Adipocyte (in vitro differentiated cells): ENCODE measurements around the gene ERGIC3.
A peak's percentile ranks its signal among the peaks of the same experiment; 100 is the strongest.
"Not testable (repeated sequence)": the region's sequence is repeated elsewhere in the genome, so short reads cannot be mapped to it uniquely, and the experiment has no call there.

ENCODE experiments used
- DNase-seq: peaks from one replicate; pipeline ENCODE4 v3.0.0-alpha.2; 2015; ENCODE audit warnings: low read depth
- H3K27me3 ChIP-seq: replicated peaks from 2 replicates; pipeline ENCODE4 v1.7.0; 2013; ENCODE audit warnings: mild to moderate bottlenecking, low read length, moderate library complexity; ENCODE audit not compliant: control insufficient read depth, insufficient read depth
- H3K36me3 ChIP-seq: 2 replicates; pipeline ENCODE4 v1.7.0; 2013; ENCODE audit warnings: low read length, mild to moderate bottlenecking, moderate library complexity; ENCODE audit not compliant: control insufficient read depth, insufficient read depth, severe bottlenecking
- H3K4me1 ChIP-seq: 2 replicates; pipeline ENCODE4 v1.7.0; 2013; ENCODE audit warnings: mild to moderate bottlenecking, low read length, moderate library complexity; ENCODE audit not compliant: control insufficient read depth, insufficient read depth
- H3K4me3 ChIP-seq: 2 replicates; pipeline ENCODE4 v1.7.0; 2013; ENCODE audit warnings: mild to moderate bottlenecking, low read length, moderate library complexity
- H3K9ac ChIP-seq: 2 replicates; pipeline ENCODE4 v1.7.0; 2013; ENCODE audit warnings: mild to moderate bottlenecking, low read length, moderate library complexity
- H3K9me3 ChIP-seq: 2 replicates; pipeline ENCODE4 v1.7.0; 2013; ENCODE audit warnings: mild to moderate bottlenecking, low read length, moderate library complexity; ENCODE audit not compliant: control insufficient read depth

ERGIC3 gene

DNA sequence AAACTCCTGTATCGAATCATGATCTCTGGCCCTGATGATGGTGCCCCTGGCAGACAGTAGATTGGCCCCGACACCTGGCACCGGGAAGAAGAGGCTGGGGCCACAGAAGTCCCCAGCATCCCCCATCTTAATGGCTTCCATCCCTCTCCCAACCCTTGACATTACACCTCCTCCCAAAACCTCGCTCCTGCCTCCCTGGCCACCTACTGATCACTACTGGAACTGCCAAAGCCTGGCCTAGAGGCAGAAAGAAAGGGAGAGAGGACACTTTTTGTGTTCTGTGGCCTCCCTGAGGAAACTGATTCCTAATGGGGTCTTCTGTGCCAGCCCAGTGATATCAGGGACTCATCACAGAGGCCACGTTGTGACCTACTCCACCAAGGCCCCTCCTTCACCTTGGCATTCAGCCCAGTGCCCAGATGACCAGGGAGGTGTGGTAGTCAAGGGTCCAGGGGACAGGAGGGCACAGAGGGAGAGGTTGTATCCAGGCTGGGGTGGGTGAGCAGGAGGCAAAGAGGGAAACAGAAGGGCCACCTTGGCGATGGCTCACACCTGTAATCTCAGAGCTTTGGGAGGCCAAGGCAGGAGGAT is 18.5 kb upstream of the ERGIC3 start:
- H3K4me1 ChIP-seq = no peaks in the 10 kb centered on the region
- H3K4me3 ChIP-seq = no peak overlapping the region
- H3K9me3 ChIP-seq = no peaks in the 10 kb centered on the region
- H3K9ac ChIP-seq = no peak overlapping the region
- no peaks in the 10 kb centered on the region for H3K36me3 ChIP-seq
- H3K27me3 ChIP-seq = no peaks in the 10 kb centered on the region
- peak; percentile 34 for DNase-seq

DNA sequence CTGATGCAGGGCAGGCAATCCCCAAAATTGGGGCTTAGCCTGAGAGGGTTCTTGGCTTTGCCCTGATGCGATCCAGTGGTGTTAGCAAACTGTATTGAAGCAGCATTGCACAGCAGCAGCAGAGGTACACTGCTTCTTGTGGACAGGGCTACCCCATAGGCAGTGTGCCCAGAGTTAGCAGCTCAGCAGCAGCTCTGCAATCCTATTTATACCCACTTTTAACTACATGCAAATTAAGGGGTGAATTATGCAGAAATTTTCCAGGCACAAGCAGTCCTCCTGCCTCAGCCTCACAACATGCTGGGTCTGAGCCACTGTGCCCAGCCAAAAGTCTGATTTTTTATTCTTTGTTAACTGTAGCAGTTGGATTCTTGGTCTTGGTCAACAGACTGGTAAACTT is 16.2 kb upstream of the ERGIC3 start:
- DNase-seq = no peak
- Histone ChIP-seq H3K36me3 (no peaks in the 10 kb centered on the region), H3K9ac (no peak overlapping the region), H3K27me3 (no peaks in the 10 kb centered on the region), H3K4me1 (no peaks in the 10 kb centered on the region), H3K4me3 (no peak overlapping the region), H3K9me3 (no peaks in the 10 kb centered on the region)

DNA sequence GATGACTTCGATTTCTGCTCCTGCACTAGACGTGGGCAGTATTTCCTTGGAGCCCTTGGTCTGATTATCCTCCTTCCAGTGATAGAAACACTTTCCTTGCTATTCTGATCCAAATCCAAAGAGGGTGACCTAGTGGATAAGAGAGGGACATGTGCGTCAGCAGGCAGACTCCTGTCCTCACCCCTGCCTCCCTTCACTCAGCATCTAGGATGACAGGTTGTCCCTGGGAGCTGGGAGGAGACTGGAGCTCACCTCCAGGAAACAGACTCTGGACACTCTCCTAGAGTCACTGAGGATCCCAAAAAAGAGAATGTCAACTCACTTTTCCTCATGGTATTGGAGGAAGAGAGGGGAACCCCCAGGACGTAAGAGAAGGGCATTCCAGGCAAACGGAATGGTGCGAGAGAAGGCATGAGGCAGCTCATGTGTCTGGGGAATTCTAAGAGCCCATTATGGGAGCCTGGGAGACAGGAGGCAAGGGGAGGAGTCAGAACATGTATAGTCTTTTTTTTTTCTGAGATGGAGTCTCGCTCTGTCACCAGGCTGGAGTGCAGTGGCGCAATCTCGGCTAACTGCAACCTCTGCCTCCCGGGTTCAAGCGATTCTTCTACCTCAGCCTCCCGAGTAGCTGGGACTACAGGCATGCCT is 14.6 kb upstream of the ERGIC3 start:
- no peaks in the 10 kb centered on the region for H3K27me3 ChIP-seq
- no peak overlapping the region for H3K4me3 ChIP-seq
- H3K9me3 ChIP-seq = no peaks in the 10 kb centered on the region
- H3K9ac ChIP-seq = no peak overlapping the region
- DNase-seq = no peak
- H3K4me1 ChIP-seq = no peaks in the 10 kb centered on the region
- no peaks in the 10 kb centered on the region for H3K36me3 ChIP-seq

DNA sequence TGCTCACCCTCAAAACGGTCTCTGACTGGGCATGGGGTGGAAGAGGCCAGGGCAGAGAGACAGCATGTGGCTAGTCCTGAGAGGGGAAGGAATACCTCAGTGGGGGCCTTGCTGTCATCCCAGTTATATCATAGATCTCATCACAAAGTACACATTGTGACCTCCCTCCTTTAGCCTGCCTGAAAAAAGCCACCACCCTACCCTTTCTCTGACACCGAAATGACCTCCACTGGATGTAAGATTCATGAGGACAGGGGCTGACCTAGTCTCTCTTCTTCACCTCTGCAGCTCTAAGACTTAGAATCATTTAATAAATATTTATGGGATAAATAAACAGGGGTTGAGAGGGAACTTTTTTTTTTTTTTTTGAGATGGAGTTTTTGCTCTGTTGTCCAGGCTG is 12.3 kb upstream of the ERGIC3 start, which contains the start of gene C20orf173:
Gene C20orf173 (minus strand): TSS at position 101 of the 400 bp plus-strand sequence. CDS start 279 bp downstream, outside the sequence.
- H3K9ac ChIP-seq = no peak within 1 kb of the TSS
- H3K4me1 ChIP-seq = no peaks in the 10 kb centered on the region
- DNase-seq = no peak
- H3K36me3 ChIP-seq = no peaks in the 10 kb centered on the region
- H3K4me3 ChIP-seq = no peak within 1 kb of the TSS
- H3K9me3 ChIP-seq = no peaks in the 10 kb centered on the region
- no peaks in the 10 kb centered on the region for H3K27me3 ChIP-seq

DNA sequence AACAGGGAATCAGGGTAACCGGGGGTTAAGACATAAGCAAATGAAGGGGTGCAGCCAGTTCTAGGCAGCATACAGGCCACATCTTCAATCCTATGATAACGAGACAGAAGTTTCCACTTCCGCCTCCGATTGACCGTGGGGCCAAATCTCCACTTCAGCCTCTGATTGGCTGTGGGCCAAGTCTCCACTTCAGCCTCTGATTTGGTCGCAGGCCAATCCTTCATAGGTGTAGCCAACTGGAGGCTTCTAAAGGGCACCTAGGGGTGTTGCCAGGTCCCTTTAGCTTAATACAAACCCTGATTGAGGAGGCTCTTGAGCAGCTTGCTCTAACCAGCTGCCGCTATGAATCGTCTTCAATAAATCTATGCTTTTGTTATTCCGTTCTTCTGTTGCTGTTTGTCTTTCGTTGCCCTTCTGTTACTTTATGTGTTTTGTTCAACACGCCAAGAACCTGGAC is 2.1 kb upstream of the ERGIC3 start:
- peaks cover 12% of the 10 kb centered on the region for H3K4me1 ChIP-seq
- no peak overlapping the region for H3K4me3 ChIP-seq
- DNase-seq = no peak
- no peaks in the 10 kb centered on the region for H3K27me3 ChIP-seq
- H3K9ac ChIP-seq = no peak overlapping the region
- peaks cover 7% of the 10 kb centered on the region for H3K36me3 ChIP-seq
- no peaks in the 10 kb centered on the region for H3K9me3 ChIP-seq

DNA sequence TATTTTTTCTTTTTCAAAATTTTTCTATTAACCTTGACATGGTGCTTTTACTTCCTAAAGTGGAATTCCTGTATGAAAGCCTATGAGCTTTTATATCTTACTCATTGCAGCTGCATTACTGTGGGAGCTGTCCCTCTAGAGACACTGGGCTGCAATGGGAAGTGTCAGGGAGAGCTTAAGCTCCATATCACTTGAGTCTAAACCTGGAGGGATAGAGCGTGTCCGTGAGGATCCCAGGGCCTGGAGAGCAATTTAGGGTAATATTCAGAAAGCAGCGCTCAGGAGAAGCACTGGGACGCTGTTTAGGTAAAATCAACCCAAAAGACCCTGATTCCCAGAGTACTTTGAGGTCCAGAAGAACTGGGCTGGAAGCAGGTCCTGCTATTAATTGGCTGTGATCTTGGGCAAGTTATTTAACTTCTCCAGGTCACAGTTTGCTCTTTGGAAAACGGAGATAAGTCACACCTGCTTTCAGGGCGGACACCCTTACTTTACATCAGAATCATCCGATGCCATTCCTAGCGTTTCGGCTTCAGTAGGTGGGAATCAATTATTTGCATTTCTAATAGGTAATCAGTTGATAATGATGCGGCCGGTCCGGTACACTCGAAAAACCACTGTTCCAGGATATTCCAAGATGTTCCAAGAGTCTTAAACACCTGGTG is 628 bp upstream of the ERGIC3 start:
- Histone ChIP-seq H3K36me3 (peaks cover 7% of the 10 kb centered on the region), H3K9ac (peak overlapping the region; percentile 90), H3K4me1 (peaks cover 12% of the 10 kb centered on the region), H3K27me3 (no peaks in the 10 kb centered on the region), H3K9me3 (no peaks in the 10 kb centered on the region), H3K4me3 (peak overlapping the region; percentile 91)
- DNase-seq = peak; percentile 2

DNA sequence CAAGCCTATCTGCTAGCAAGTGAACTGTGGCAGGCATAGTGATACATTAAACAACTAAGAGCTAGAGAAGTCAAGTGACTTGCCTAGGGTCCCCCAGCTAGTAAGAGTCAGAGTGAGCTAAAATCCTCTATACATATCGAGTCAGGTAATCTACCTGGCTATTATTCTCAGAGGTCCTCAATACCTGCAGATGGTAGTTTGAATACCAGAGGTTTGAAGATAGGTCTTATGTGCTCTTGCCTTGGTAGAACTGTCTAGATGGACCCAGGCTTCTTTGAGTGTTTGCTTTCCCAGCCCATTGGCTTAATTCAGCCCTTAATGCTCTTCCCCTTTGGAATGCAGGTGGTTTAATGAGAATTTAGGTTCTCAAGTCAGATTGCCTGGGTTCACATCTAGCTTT is 1.1 kb downstream of the ERGIC3 start:
- H3K4me1 ChIP-seq = peaks cover 12% of the 10 kb centered on the region
- no peak for DNase-seq
- H3K9me3 ChIP-seq = no peaks in the 10 kb centered on the region
- no peak overlapping the region for H3K9ac ChIP-seq
- peak overlapping the region; percentile 91 for H3K4me3 ChIP-seq
- H3K36me3 ChIP-seq = peaks cover 19% of the 10 kb centered on the region
- no peaks in the 10 kb centered on the region for H3K27me3 ChIP-seq

DNA sequence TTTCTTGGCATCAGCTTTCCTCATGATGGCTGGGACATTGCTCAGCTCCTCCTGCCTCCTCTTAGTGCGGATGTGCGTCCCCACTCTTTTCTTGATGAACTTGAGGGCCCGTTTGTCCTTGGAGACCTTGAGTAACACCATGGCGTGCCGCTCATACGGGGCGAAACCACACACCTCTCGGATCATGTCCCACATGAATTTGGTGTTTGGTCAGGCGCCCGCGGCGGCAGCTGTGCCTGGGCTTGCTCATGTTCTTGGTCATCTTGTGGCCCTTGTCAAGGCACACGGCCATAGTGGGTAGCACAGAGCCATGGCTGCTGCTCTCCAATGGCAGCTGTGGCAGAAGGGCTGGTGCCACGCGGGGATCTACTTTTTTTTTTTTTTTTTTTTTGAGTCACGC is 2.6 kb downstream of the ERGIC3 start:
- Histone ChIP-seq H3K36me3 (peaks cover 34% of the 10 kb centered on the region), H3K27me3 (no peaks in the 10 kb centered on the region), H3K4me1 (peaks cover 12% of the 10 kb centered on the region), H3K9me3 (no peaks in the 10 kb centered on the region), H3K4me3 (no peak overlapping the region), H3K9ac (no peak overlapping the region)
- DNase-seq = no peak

DNA sequence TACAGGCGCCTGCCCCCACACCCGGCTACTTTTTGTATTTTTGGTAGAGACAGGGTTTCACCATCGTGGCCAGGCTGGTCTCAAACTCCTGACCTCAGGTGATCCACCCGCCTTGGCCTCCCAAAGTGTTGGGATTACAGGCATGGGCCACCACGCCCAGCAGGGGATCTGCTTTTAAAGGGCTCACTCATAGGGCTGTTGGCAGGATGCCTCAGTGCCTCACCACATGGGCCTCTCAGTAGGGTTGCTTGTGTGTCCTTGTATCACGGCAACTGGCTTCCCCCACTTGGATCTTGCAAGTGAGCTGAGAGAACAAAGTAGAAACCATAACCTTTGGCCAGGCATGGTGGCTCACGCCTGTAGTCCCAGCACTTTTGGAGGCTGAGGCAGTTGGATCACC is 3.1 kb downstream of the ERGIC3 start:
- H3K27me3 ChIP-seq, H3K4me3 ChIP-seq, H3K9ac ChIP-seq, H3K9me3 ChIP-seq, DNase-seq: not testable (repeated sequence)
- peaks cover 39% of the 10 kb centered on the region for H3K36me3 ChIP-seq
- peaks cover 12% of the 10 kb centered on the region for H3K4me1 ChIP-seq

DNA sequence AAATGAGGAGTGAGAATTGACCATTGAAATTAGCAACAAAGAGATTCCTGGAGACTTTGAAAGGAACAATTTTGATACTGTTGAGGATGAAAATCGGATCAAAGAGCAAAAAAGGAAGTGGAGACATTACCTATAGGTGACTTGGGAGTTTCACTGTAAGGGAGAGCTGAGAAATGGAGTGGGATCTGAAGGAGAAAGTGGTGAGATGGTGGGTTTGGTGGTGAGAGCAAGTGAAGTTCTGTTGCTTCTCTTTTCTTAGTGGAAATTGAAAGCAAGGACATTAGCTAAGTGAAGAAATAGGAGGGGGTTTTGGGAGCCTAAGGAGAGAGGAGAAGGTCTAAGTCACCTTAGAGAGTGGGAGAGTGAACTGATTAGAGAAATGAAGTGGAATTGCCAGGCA is 4.2 kb downstream of the ERGIC3 start:
- H3K4me3 ChIP-seq = no peak overlapping the region
- no peaks in the 10 kb centered on the region for H3K9me3 ChIP-seq
- peaks cover 12% of the 10 kb centered on the region for H3K4me1 ChIP-seq
- peaks cover 46% of the 10 kb centered on the region for H3K36me3 ChIP-seq
- no peak for DNase-seq
- H3K27me3 ChIP-seq = no peaks in the 10 kb centered on the region
- no peak overlapping the region for H3K9ac ChIP-seq

DNA sequence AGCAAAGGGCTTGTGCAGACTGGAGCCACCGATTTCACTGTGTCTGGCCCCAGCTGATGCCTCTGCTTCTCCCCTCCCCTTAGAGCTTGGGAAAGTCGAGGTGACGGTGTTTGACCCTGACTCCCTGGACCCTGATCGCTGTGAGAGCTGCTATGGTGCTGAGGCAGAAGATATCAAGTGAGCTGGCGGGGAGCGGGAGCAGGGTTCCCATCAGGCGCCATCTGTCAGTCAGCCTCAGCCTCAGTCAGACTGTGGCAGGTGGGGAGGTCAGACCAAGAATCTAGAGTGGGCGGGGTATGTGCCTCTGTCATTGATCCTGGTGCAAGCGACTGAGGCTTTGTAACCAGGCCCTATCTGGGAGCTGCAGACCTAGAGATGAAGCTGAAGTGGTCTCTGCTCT is 5.5 kb downstream of the ERGIC3 start:
- DNase-seq = no peak
- Histone ChIP-seq H3K4me1 (peaks cover 5% of the 10 kb centered on the region), H3K9ac (no peak overlapping the region), H3K4me3 (no peak overlapping the region), H3K27me3 (no peaks in the 10 kb centered on the region), H3K9me3 (no peaks in the 10 kb centered on the region), H3K36me3 (peaks cover 57% of the 10 kb centered on the region)
